ENCODE data around the gene MAP3K6.

Gene MAP3K6

DNA sequence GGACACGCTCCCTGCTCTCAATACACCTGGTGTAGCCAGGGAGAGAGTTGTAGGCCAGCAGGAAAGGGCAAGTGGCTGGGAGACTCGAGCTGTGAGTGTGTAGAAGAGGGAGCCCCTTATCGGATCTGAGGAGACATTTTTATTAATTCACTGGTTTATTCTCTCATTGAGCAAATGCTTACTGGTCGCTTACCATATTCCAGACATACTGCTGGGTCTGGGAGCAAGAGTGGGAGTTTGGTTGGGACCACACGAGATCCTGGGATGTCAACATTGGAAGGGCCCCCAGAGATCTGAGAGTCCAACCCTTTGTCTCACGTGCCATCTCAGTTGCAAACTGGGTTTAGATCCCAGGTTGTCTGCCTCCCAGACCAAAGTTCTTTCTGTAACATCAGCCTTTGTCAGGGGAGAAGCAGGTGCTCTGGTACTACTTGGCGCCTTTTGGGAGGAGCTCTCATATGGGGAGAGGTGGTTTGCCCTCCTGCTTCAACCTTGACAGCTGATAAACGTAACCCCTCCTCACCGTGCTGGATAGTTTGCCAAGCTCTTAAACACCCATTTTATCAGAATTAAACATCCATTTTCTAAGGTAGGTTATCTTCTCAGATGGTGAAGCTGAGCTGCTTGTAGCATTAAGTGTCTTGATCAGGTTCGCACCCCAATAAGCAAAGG is 44.1 kb downstream of the MAP3K6 start:
- TF ChIP-seq EP300 (IDR thresholded peaks at IDR 0.05; ENCODE audit: borderline replicate concordance) (no peak), TEAD4 (IDR thresholded peaks at IDR 0.05) (no peak), ZBTB7A (IDR thresholded peaks at IDR 0.05; ENCODE audit: low read depth) (no peak), CEBPB (IDR thresholded peaks at IDR 0.05) (no peak), EGR1 (IDR thresholded peaks at IDR 0.05) (no peak), CREB1 (IDR thresholded peaks at IDR 0.05; ENCODE audit: low read depth) (no peak), TCF12 (IDR thresholded peaks at IDR 0.05; ENCODE audit: low read depth) (no peak), FOXM1 (IDR thresholded peaks at IDR 0.05; ENCODE audit: borderline replicate concordance, low read depth) (no peak), YY1 (IDR thresholded peaks at IDR 0.05; ENCODE audit: low read depth) (no peak), NFIC (IDR thresholded peaks at IDR 0.05) (no peak), RAD21 (IDR thresholded peaks at IDR 0.05; ENCODE audit: low read depth) (no peak), TAF1 (IDR thresholded peaks at IDR 0.05; ENCODE audit: low read depth) (no peak)
- TF ChIP-seq, protein P1, sequence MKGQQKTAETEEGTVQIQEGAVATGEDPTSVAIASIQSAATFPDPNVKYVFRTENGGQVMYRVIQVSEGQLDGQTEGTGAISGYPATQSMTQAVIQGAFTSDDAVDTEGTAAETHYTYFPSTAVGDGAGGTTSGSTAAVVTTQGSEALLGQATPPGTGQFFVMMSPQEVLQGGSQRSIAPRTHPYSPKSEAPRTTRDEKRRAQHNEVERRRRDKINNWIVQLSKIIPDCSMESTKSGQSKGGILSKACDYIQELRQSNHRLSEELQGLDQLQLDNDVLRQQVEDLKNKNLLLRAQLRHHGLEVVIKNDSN (IDR thresholded peaks at IDR 0.05) = no peak
- TF ChIP-seq, protein P2, sequence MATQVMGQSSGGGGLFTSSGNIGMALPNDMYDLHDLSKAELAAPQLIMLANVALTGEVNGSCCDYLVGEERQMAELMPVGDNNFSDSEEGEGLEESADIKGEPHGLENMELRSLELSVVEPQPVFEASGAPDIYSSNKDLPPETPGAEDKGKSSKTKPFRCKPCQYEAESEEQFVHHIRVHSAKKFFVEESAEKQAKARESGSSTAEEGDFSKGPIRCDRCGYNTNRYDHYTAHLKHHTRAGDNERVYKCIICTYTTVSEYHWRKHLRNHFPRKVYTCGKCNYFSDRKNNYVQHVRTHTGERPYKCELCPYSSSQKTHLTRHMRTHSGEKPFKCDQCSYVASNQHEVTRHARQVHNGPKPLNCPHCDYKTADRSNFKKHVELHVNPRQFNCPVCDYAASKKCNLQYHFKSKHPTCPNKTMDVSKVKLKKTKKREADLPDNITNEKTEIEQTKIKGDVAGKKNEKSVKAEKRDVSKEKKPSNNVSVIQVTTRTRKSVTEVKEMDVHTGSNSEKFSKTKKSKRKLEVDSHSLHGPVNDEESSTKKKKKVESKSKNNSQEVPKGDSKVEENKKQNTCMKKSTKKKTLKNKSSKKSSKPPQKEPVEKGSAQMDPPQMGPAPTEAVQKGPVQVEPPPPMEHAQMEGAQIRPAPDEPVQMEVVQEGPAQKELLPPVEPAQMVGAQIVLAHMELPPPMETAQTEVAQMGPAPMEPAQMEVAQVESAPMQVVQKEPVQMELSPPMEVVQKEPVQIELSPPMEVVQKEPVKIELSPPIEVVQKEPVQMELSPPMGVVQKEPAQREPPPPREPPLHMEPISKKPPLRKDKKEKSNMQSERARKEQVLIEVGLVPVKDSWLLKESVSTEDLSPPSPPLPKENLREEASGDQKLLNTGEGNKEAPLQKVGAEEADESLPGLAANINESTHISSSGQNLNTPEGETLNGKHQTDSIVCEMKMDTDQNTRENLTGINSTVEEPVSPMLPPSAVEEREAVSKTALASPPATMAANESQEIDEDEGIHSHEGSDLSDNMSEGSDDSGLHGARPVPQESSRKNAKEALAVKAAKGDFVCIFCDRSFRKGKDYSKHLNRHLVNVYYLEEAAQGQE (IDR thresholded peaks at IDR 0.05; ENCODE audit: low read depth) = no peak
- TF ChIP-seq, protein P3, sequence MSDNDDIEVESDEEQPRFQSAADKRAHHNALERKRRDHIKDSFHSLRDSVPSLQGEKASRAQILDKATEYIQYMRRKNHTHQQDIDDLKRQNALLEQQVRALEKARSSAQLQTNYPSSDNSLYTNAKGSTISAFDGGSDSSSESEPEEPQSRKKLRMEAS (IDR thresholded peaks at IDR 0.05) = no peak

DNA sequence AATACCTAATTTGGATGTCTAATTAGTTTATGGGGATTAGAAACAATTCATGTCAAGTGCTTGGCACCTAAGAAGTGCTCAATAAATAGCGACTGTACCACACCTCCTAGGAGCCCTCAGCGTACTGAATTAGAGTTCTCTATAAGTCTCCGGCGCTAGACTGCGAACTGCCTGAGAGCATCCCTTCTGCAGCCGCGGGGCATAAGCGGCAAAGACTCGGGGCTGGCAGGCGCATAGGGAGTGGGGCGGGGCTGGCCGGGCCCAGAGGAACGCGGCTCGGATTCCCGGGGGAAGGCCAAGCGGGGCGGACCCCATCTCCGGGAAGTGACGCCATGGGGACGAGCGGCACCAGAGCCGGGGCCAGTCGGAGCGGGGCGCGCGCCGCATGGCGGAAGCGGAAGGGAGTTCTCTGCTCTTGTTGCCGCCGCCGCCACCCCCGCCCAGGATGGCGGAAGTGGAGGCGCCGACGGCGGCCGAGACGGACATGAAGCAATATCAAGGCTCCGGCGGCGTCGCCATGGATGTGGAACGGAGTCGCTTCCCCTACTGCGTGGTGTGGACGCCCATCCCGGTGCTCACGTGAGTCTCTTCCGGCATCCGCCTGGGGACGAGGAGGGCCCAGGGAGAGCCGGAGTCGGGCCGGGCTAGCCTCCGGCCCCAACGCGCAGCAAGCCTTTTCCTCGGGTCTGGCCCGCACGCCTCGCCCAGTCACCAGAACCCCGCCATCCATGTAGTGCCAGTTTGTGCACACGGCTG is 44.8 kb downstream of the MAP3K6 start, which contains the start of gene TMEM222:
TMEM222 (plus strand) TSS at position 351 of the 756 bp plus-strand sequence; CDS start at position 386, 35 bp downstream.
- TF ChIP-seq EGR1 (IDR thresholded peaks at IDR 0.05) = peak; percentile 84
- peak; percentile 68; the same call in 1 of the 2 replicates for TF ChIP-seq CEBPB (IDR thresholded peaks at IDR 0.05)
- TF ChIP-seq YY1 (IDR thresholded peaks at IDR 0.05; ENCODE audit: low read depth) = peak; percentile 85
- no peak; the same call in 1 of the 2 replicates for TF ChIP-seq EP300 (IDR thresholded peaks at IDR 0.05; ENCODE audit: borderline replicate concordance)
- peak; percentile 57 for TF ChIP-seq NFIC (IDR thresholded peaks at IDR 0.05)
- TF ChIP-seq RAD21 (IDR thresholded peaks at IDR 0.05; ENCODE audit: low read depth) = 0 out of 2 replicates have a peak, but pooled peaks have one; percentile 9
- peak; percentile 95 for TF ChIP-seq CREB1 (IDR thresholded peaks at IDR 0.05; ENCODE audit: low read depth)
- TF ChIP-seq, protein P1 (IDR thresholded peaks at IDR 0.05) = peak; percentile 63
- TF ChIP-seq TAF1 (IDR thresholded peaks at IDR 0.05; ENCODE audit: low read depth) = peak; percentile 90
- TF ChIP-seq TEAD4 (IDR thresholded peaks at IDR 0.05) = peak; percentile 60
- peak; percentile 52; the same call in 1 of the 2 replicates for TF ChIP-seq FOXM1 (IDR thresholded peaks at IDR 0.05; ENCODE audit: borderline replicate concordance, low read depth)
- 0 out of 2 replicates have a peak, but pooled peaks have one; percentile 38 for TF ChIP-seq ZBTB7A (IDR thresholded peaks at IDR 0.05; ENCODE audit: low read depth)
- TF ChIP-seq, protein P3 (IDR thresholded peaks at IDR 0.05) = peak; percentile 92
- TF ChIP-seq TCF12 (IDR thresholded peaks at IDR 0.05; ENCODE audit: low read depth) = peak; percentile 89
- TF ChIP-seq, protein P2 (IDR thresholded peaks at IDR 0.05; ENCODE audit: low read depth) = no peak

DNA sequence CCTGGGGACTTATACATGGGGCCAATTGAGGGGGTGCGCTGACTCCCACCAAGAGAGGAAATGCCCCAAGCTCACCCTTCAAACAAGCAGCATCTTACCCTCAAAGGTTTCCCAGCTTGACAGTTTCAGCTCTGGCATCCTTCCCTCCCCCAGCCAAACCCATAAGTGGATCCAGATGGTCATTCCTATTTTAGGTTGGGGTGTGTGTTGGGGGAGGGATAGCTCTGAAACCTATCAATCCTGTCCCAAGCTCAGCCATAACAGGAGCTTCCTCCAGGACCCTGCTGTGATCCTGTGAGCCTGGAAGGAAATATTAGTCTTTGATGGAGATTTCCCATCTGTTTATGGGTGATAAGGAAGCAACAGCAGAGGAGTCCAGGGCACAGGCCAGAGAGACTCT is 48.2 kb downstream of the MAP3K6 start:
- TF ChIP-seq FOXM1 (IDR thresholded peaks at IDR 0.05; ENCODE audit: borderline replicate concordance, low read depth) = no peak
- TF ChIP-seq NFIC (IDR thresholded peaks at IDR 0.05) = no peak
- TF ChIP-seq TCF12 (IDR thresholded peaks at IDR 0.05; ENCODE audit: low read depth) = no peak
- no peak for TF ChIP-seq CREB1 (IDR thresholded peaks at IDR 0.05; ENCODE audit: low read depth)
- TF ChIP-seq EGR1 (IDR thresholded peaks at IDR 0.05) = no peak
- no peak for TF ChIP-seq RAD21 (IDR thresholded peaks at IDR 0.05; ENCODE audit: low read depth)
- TF ChIP-seq YY1 (IDR thresholded peaks at IDR 0.05; ENCODE audit: low read depth) = no peak
- TF ChIP-seq, protein P1 (IDR thresholded peaks at IDR 0.05) = no peak
- TF ChIP-seq TEAD4 (IDR thresholded peaks at IDR 0.05) = no peak
- no peak for TF ChIP-seq EP300 (IDR thresholded peaks at IDR 0.05; ENCODE audit: borderline replicate concordance)
- TF ChIP-seq TAF1 (IDR thresholded peaks at IDR 0.05; ENCODE audit: low read depth) = no peak

DNA sequence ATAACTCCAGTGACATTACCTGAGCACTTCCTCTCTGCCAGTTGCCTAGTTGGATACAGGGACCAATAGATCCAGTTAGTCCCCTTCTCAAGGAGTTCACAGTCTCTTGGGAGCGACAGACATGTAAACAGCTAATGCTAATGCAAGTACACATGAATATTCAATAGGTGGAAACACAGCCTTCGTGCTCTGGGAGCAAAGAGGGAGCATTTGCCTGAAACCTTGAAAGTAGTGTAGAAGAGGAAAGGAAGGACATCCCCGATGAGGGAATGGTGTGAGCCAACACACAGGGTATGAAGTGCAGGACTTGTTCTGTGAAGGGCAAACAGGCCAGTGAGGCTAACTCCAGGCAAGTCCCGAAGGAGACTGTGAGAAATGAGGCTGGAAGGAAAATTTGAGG is 48.6 kb downstream of the MAP3K6 start:
- TF ChIP-seq ZBTB7A (IDR thresholded peaks at IDR 0.05; ENCODE audit: low read depth) = no peak
- TF ChIP-seq TAF1 (IDR thresholded peaks at IDR 0.05; ENCODE audit: low read depth) = no peak
- TF ChIP-seq, protein P2 (IDR thresholded peaks at IDR 0.05; ENCODE audit: low read depth) = no peak
- TF ChIP-seq NFIC (IDR thresholded peaks at IDR 0.05) = no peak
- TF ChIP-seq FOXM1 (IDR thresholded peaks at IDR 0.05; ENCODE audit: borderline replicate concordance, low read depth) = no peak
- TF ChIP-seq EP300 (IDR thresholded peaks at IDR 0.05; ENCODE audit: borderline replicate concordance) = no peak
- TF ChIP-seq EGR1 (IDR thresholded peaks at IDR 0.05) = no peak
- no peak for TF ChIP-seq TEAD4 (IDR thresholded peaks at IDR 0.05)
- no peak for TF ChIP-seq YY1 (IDR thresholded peaks at IDR 0.05; ENCODE audit: low read depth)
- TF ChIP-seq, protein P1 (IDR thresholded peaks at IDR 0.05) = no peak
- TF ChIP-seq CEBPB (IDR thresholded peaks at IDR 0.05) = no peak
- TF ChIP-seq, protein P3 (IDR thresholded peaks at IDR 0.05) = no peak
- no peak for TF ChIP-seq TCF12 (IDR thresholded peaks at IDR 0.05; ENCODE audit: low read depth)
- no peak for TF ChIP-seq CREB1 (IDR thresholded peaks at IDR 0.05; ENCODE audit: low read depth)
- no peak for TF ChIP-seq RAD21 (IDR thresholded peaks at IDR 0.05; ENCODE audit: low read depth)

Measured in Ishikawa (cell line).